UCSD-AML1 (cell line): ENCODE measurements around the gene SYT8.

ENCODE experiments used
- DNase-seq: peaks from one replicate; lab custom pipeline; 2025; ENCODE audit not compliant: unreplicated experiment; lab: John Stamatoyannopoulos, UW

SYT8 gene

GRCh38 chr11:1844221-1845094, 9.7 kb downstream of the SYT8 start:
- DNase-seq = peak; percentile 70

- no peak for DNase-seq
Measured at GRCh38 chr11:1845095-1845429, 10.3 kb downstream of the SYT8 start.

- DNase-seq = no peak
Measured at GRCh38 chr11:1845561-1846452, 11.0 kb downstream of the SYT8 start.

GRCh38 chr11:1846453-1846932, 11.7 kb downstream of the SYT8 start:
- no peak for DNase-seq

GRCh38 chr11:1847006-1847735, 12.4 kb downstream of the SYT8 start:
- no peak for DNase-seq

- no peak for DNase-seq
Measured at GRCh38 chr11:1847926-1848639, 13.3 kb downstream of the SYT8 start.

GRCh38 chr11:1848640-1849430, 14.0 kb downstream of the SYT8 start:
- DNase-seq = no peak

- no peak for DNase-seq
Measured at GRCh38 chr11:1851468-1852180, 16.8 kb downstream of the SYT8 start.

GRCh38 chr11:1852271-1852876, 17.6 kb downstream of the SYT8 start:
- no peak for DNase-seq

- DNase-seq = peak; percentile 56
Measured at GRCh38 chr11:1852877-1853276, 18.1 kb downstream of the SYT8 start, which contains the start of gene LSP1. LSP1 (plus strand) TSS chr11:1853084; CDS start chr11:1853145, 61 bp downstream.

- no peak for DNase-seq
Measured at GRCh38 chr11:1853376-1854131, 18.8 kb downstream of the SYT8 start.

GRCh38 chr11:1854132-1854948, 19.6 kb downstream of the SYT8 start:
- no peak for DNase-seq

- no peak for DNase-seq
Measured at GRCh38 chr11:1854949-1855885, 20.4 kb downstream of the SYT8 start.

GRCh38 chr11:1855886-1856265, 21.1 kb downstream of the SYT8 start:
- no peak for DNase-seq

GRCh38 chr11:1856306-1857005, 21.7 kb downstream of the SYT8 start:
- DNase-seq = no peak
